Measurements from ENCODE around the gene MPV17L.
A peak's percentile ranks its signal among the peaks of the same experiment; 100 is the strongest.
"Not testable (repeated sequence)": the region's sequence is repeated elsewhere in the genome, so short reads cannot be mapped to it uniquely, and the experiment has no call there.

MPV17L gene

DNA sequence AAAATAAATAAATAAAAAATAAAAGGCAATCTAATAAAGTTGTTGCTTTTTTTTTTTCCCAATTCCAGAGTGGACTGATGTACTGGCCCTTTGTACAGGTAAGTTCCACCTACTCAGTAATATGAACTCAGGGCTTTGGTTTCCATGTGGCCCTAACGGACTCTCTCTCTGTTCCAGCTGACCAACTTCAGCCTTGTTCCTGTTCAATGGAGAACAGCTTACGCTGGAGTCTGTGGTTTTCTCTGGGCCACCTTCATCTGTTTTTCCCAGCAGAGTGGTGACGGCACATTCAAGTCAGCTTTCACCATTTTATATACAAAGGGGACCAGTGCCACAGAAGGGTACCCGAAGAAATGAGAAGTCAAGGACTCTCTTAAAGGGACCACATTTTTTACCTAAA lies 12.2 kb downstream of the MPV17L start:
- peak; percentile 94 for FAIRE-seq
- DNase-seq (ENCODE audit: low spot score), result peak; percentile 68

DNA sequence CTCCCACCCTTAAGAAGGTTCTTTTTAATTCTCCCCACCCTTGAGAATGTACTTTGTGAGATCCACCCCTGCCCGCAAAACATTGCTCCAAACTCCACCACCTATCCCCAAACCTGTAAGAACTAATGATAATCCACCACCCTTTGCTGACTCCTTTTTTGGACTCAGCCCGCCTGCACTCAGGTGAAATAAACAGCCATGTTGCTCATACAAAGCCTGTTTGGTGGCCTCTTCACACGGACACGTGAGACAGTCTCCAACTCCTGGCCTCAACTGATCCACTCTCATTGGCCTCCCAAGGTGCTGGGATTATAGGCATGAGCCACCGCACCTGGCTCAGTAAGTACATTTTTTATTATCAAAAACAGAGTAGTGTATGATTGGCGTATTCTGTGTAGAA lies 13.9 kb downstream of the MPV17L start:
- not testable (repeated sequence) for DNase-seq (ENCODE audit: low spot score); FAIRE-seq

DNA sequence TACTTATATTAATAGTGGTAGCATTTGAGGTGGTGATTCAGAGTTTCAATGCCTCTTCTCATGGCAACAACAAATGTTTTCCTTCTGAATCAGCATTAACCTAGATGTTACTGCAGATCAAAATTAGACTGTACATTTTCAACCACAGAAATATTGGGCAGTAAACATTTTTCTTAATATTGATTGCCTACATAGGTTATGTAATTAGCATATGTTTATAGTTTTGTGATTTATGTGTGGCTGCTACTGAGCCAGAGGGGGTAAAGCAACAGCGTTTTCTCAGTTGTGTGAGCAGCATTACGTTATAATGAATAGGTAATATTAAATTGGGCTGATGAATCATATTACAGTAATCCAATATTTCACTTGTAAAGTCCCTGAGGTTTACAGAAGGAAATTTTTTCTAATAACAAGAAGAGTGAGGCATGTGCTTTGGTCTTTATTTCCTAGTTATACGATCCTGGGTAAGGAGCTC lies 20.0 kb downstream of the MPV17L start:
- DNase-seq (ENCODE audit: low spot score) (peak; percentile 13), FAIRE-seq (no peak)

DNA sequence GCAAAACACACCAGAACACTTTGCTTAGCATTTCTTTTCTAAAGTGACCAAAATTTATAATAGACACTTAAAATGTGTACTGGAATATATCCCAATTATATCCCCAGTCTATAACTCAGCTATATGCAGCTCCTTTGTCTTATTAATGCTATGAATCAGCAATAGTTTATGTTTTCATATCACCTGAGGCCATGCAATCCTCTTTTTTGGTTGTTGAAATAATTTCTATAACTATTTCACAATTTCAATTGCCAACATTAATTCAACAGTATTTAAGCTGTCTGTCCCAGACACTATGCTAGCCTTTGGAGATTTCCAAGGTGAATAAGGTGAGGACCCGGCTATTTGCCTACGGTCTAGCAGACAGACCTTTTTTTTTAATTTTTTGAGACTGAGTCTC lies 21.6 kb downstream of the MPV17L start:
- DNase-seq (ENCODE audit: low spot score) (no peak), FAIRE-seq (no peak)

DNA sequence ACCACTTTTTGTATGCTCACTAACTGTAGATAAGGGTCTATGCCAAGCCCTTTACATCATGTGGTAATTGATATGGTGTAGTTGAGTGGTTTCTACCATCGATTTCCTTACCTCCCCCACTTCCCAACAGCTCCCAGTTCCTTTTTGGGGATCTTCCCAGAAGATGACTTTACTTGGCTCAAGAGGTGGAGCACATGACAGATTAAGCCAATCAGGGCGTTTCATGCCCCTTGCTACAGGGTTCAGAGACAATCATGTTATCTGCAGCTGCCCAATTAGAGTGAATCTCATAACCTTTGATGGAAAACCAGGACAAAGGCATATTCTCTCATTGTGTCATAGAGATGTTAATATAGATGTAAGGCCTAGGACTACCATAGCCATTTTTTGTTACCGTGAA lies 22.7 kb downstream of the MPV17L start:
- DNase-seq (ENCODE audit: low spot score), result no peak
- no peak for FAIRE-seq

DNA sequence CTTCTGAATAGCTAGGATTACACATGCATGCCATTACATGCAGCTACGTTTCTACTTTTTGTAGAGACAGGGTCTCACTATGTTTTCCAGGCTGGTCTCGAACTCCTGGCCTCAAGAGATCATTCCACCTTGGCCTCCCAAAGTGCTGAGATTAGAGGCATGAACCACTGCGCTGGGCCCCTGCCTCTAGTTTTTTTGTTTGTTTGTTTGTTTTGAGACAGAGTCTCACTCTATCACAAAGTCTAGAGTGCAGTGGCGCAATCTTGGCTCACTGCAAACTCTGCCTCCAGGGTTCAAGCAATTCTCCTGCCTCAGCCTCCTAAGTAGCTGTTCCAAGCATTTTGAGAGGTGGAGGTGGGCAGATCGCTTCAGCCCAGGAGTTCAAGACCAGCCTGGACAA lies 26.1 kb downstream of the MPV17L start:
- DNase-seq (ENCODE audit: low spot score); FAIRE-seq: not testable (repeated sequence)

DNA sequence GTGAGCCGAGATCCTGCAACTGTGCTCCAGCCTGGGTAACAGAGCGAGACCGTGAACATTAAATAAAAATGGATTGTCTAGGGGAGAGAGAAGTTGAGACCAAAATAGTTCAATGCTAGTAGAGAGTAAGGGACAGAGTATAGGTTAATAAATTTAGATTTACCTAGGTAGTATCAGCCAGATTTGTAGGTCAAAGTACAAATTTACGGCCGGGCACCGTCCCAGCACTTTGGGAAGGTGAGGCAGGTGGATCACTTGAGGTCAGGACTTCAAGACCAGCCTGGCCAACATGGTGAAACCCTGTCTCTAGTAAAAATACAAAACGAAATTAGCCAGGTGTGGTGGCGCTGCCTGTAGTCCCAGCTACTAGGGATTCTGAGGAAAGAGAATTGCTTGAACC lies 26.7 kb downstream of the MPV17L start:
- no peak for FAIRE-seq

DNA sequence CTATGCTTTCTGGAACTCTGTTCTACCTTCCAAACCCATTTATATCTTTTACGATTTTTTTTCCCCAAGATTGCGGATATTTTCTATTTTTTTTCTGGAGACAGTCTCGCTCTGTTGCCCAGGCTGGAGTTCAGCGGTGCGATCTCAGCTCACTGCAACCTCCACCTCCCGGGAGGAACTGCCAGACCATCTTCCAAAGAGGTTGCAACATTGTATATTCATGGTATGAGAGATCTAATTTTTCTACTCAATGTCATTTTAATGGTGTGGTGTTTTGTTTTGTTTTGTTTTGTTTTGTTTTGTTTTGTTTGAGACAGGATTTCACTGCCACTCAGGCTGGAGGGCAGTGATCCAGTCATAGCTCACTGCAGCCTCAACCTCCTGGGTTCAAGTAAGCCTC lies 30.3 kb downstream of the MPV17L start:
- DNase-seq (ENCODE audit: low spot score) (no peak), FAIRE-seq (no peak)

More for the DNA sequence above, 26.7 kb downstream of the MPV17L start:
- no peak for DNase-seq (ENCODE audit: low spot score)

DNA sequence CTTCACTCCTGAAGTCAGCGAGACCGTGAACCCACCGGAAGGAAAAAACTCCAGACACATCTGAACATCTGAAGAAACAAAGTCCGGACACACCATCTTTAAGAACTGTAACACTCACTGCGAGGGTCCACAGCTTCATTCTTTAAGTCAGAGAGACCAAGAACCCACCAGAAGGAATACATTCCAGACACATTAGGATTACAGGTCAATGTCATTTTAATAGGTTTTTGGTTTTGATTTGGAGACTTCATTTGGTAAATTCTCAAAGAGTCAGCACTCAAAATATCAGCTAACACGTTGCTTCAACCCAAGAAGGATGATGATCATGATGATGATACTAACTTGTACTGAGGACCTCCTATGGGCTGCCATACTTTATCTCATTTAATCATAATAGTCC lies 31.2 kb downstream of the MPV17L start:
- FAIRE-seq, result no peak

DNA sequence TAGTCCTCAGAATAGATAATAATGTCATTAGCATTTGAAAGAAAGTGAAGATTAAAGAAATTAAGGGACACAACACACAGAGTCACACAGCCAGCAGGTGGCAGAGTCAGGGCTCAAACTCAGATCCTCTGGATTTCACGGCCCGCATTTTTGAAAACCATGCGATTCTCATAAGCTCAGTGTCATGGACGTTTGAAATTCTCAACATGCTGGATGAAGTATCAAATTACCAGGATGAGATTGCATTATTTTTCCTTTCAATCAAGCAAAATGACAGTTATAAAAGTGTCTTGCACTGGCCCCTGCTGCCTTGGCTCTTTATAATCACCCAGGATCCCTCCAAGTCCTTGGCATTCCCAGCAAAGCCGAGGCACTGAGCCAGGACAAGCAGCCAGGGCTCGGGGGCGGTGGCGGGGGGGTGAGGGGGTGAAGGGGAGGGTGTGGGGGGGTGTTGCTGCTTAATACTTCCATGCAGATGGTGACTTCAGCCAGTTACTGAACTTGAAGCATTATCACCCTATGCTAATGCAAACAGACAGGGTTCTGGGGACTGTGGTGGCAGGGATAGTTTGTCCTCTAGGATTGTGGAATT lies 32.2 kb downstream of the MPV17L start:
- peak; percentile 20 for FAIRE-seq
- DNase-seq (ENCODE audit: low spot score), result peak; percentile 19

More for the DNA sequence above, 31.2 kb downstream of the MPV17L start:
- DNase-seq (ENCODE audit: low spot score), result no peak

DNA sequence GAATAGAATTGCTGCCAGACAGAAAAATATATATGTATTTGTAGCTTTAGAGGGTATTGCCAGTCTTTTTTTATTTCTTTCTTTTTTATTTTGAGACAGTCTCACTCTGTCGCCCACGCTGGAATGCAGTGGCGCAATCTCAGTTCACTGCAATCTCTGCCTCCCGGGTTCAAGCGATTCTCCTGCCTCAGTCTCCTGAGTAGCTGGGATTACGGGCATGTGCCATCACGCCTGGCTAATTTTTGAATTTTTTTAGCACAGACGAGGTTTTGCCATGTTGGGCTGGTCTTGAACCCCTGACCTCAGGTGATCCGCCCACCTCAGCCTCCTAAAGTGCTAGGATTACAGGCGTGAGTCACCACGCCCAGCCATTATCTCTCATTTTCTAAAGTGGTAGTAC lies 35.3 kb downstream of the MPV17L start:
- not testable (repeated sequence) for DNase-seq (ENCODE audit: low spot score); FAIRE-seq

DNA sequence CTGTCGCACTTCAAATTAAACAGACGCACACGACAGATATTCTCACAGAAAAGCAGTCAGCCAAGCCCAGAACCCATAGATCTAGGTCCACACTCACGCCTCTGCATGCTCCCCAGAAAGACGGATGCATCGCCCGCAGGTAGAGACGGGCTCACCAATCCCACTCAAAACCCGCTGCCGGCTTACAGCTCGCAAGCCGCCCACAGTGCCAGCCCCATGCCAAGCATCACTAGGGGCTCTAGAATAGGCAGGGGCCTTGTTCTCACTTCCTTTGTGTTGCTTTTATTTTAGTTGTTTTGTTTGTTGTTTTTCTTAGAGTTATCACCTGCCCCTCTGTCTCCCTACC lies 38.5 kb downstream of the MPV17L start:
- DNase-seq (ENCODE audit: low spot score), result no peak
- no peak for FAIRE-seq

DNA sequence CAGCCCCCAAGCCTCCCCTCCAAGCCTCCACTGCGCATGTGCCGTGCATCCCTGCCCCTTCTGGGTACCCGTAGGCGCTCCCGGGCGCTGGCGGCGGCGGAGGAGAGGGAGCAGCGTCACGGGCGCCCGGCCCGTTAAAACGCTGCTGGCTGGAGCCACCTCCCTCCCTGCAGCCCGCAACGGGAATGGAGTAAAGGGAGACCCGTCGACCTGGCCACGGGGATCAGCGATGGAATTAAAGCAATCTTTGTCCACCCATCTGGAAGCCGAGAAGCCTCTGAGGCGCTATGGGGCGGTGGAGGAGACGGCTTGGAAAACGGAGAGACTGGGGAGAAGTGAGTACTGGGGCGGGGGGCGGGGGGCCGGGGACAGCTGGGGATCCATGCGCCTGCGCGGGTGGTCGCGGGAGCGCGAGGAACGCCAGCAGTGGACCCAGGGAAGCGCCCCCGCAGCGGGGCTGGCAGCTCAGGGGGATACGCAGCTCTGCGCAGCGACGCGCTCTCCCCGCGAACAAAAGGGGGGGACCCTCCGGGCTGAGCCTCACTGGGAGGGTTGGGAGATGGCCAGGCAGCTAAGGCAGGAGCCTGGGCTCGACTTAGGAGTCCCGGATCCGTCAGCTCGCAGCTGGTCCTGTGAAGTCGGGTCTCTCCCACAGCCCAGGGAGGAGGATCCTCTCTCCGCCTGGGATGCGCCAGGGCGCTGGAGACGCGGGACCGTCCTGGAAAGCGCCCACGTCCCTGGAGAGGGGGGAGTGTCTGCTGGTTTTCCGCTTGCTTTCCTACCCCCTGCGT lies 39.1 kb downstream of the MPV17L start, which contains the start of gene BMERB1:
Gene BMERB1 (plus strand): TSS at position 164 of the 791 bp plus-strand sequence. CDS start 66 bp downstream, at position 230.
- FAIRE-seq (no peak), DNase-seq (ENCODE audit: low spot score) (no peak)

DNA sequence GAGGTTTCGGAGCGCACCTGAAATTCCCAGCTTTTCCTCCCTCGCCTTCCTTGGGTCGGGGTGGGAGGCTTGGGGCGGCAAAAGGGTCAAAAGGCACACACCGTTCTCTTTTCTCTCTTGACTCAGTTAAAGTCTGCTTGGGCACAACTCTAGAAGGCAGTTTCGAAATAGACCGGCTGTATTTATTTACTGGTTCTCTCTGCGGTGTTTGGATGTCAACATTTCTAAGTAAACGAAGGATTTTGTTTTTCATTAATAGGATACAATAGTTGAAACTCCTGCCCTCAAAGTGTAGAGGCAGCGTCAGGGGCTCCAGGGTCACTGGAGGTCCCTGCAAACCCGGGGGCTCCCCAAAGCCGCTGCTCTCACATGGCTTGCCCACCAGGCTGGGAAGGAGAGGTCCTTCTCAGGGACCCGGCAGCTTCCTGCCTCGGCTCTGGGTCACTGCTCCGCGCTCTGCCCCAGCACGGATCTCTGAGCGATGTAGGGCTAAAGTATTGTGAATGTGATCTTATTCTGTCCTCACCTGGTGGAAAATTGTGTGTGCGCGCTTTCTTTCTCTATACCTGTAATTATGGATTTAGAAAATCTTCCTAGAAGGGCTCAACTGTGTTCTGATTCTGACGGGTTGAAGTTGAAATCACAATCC lies 39.8 kb downstream of the MPV17L start:
- DNase-seq (ENCODE audit: low spot score), result no peak
- no peak for FAIRE-seq

DNA sequence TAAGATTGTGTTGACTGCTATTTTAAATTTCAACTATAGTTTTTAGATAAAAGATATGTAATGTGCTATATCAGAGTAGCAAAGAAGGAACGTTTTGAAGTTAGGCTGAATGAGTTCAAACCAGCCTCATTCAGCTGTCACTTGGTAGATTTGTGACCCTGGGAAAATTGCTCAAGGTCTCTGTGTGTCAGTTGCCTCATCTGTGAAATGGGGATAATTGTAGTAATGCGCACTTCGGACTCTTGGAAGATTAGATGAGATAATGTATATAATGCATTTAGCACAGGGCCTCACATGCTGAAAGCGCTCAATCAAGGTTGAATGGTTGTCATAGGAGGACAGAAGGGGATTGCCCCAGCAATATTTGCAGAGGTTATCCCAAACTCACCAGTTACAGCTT lies 43.5 kb downstream of the MPV17L start:
- FAIRE-seq, result no peak
- DNase-seq (ENCODE audit: low spot score), result no peak

DNA sequence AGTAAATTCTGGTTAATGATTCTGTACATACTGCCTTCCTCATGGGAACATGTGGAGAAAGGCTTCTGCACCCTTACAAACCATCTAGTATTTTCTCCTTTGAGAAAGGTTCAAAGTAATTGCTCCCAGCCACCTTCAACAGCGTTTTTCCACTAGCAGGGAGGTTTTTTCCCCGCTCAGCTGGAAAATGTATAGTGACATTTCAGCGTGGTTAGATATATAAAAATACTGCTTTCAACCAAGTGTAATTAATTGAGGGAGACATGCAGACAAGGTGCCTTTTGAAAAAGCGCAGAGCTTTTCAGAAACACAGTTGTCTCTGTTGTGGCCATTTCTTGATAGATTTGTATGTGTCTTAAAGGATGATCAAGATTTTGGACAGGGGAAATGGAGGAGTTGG lies 44.0 kb downstream of the MPV17L start:
- DNase-seq (ENCODE audit: low spot score) (no peak), FAIRE-seq (no peak)

DNA sequence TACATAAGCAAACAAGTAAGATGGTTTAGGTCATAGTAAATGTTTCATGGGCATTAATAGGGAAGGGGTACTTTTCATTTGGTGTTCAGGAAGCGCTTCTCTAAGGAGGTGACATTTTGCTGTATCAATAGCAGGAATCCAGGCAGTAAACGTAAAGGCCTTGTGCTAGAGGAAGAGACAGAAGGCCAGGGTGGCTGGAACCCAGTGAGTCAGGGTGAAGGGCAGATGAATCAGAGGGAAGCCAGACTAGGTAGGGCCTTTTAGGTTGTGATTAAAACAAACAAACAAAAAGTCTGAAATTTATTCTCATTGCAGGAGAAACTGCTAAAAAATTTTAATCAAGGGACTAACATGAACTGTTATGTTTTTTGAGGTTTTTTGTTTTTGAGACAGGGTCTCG lies 45.3 kb downstream of the MPV17L start:
- no peak for FAIRE-seq
- DNase-seq (ENCODE audit: low spot score), result peak; percentile 43

DNA sequence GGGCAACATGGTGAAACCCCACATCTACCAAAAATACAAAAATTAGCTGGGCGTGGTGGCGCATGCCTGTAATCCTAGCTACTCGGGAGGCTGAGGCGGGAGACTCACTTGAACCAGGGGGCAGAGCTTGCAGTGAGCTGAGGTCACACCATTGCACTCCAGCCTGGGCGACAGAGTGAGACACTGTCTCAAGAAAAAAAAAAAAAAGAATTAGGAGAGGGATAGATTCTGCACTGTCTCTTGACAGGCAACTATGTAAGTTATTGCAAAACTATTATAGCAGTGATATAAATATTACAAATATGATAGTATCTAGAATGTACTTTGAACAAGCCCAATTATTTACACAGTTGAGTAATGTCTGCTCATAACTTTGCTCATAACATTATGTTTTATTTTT lies 46.6 kb downstream of the MPV17L start:
- FAIRE-seq; DNase-seq (ENCODE audit: low spot score): not testable (repeated sequence)

DNA sequence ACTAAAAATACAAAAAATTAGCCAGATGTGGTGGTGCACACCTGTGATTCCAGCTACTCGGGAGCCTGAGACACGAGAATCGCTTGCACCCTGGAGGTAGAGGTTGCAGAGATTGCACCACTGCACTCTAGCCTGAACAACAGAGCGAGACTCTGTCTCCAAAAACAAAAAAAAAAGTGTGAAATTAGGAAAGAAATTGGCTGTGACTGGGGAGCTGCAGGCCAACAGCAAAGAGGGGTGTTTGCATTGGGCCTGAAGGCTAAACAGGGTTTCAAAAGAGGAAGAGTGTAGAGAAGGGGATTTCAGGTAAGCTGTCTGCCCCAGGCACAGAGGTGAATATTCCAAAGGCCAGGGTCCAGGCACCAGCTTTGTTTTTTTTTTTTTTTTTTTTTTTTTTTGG lies 48.2 kb downstream of the MPV17L start:
- DNase-seq (ENCODE audit: low spot score) (no peak), FAIRE-seq (no peak)

DNA sequence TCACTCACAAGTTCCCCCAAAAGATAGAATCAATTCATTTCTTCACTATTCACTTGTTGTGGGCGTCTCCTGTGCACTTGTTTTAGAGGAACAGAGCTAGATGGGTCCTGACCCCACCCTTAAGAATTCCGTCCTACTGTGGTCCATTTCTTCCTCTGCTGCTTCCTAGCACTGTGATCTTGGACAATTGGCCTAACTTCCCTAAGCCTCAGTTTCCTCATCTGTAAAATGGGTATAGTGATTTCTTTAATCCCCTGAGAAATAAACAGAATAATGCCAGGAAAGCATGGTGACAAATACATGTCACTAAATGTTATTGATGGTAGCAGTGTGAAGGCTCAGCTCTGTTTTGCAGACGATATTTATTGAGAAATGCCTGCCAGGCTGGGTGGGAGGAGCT lies 48.7 kb downstream of the MPV17L start:
- no peak for FAIRE-seq
- DNase-seq (ENCODE audit: low spot score), result no peak

DNA sequence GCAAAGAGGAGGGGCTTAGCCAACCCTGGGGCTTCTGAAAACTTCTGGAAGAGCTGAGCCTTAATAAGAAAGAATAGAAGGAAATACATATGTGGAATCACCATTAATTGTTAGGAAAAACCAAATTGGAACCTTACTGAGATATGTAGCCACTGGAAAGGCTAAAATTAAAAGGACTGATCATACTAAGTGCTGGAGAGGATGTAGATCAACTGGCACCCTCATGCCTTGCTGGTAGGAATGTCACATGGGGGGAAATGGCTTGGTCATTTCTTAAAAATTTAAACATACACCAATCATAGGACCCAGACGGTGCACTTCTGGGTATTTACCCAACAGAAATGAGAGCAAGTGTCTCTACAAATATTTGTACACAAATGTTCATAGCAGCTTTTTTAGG lies 49.9 kb downstream of the MPV17L start:
- FAIRE-seq, result no peak
- DNase-seq (ENCODE audit: low spot score), result no peak

DNA sequence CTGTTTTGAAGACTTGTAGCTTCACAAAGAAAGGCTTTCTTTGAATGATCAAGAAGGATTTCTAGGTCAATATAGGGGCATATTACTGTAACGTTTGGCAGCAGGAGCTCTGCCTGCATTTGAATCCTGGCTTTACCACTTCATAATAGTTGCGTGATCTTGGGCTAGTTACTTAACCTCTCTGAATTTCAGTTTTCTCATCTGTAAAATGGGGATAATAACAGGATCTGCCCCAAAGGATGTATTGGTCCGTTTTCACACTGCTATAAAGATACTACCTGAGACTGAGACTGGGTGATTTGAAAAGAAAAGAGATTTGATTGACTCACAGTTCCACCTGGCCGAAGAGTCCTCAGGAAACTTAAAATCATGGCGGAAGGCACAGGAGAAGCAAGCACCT lies 51.3 kb downstream of the MPV17L start:
- DNase-seq (ENCODE audit: low spot score), result no peak
- FAIRE-seq, result no peak
